B cell (primary cell): ENCODE results near the gene CYP17A1. TPM values are rescaled to one million over a fixed set of nuclear protein-coding genes. Genes with fewer than 3 reads are reported as not detected.
A peak's percentile ranks its signal among the peaks of the same experiment; 100 is the strongest.

Source experiments
- ATAC-seq: fragments of 200-7000 bp; cut with Tn5 transposase; one replicate; pipeline ENCODE4 v1.10.0; 2021; ENCODE audit warnings: low read depth, mild to moderate bottlenecking, moderate number of reproducible peaks, moderate library complexity
- CTCF ChIA-PET: fragments of 350-600 bp; sonication (Branson Sonifier 250); formaldehyde crosslinking; loops from one replicate; lab custom pipeline; 2021; ENCODE audit warnings: antibody characterized with exemption, inconsistent platforms; lab: Charles Lee
- POLR2A ChIA-PET: fragments of 350-600 bp; sonication (Branson Sonifier 250); formaldehyde crosslinking; loops from one replicate; lab custom pipeline; 2021; ENCODE audit warnings: antibody characterized with exemption; lab: Charles Lee
- DNase-seq: peaks from one replicate; pipeline ENCODE4 v3.0.0; 2013
- H2AFZ ChIP-seq: 2 replicates; pipeline ENCODE4 v1.6.1; 2012; ENCODE audit warnings: mild to moderate bottlenecking, low read depth, low read length; ENCODE audit not compliant: insufficient read depth, poor library complexity, severe bottlenecking
- H3K27ac ChIP-seq, 2 donors: 1 replicate in 1 of 2; 2 replicates in 1 of 2; pipeline ENCODE4 v1.5.1; 2012 to 2013; ENCODE audit warnings: low read length in 2 of 2, mild to moderate bottlenecking in 2 of 2, moderate library complexity in 1 of 2
- H3K27me3 ChIP-seq, 4 experiments: fragments of 200-600 bp in 1 of 4; sonication (generic) in 1 of 4; replicated peaks in 1 of 4; 1 replicate in 2 of 4; 2 replicates in 2 of 4; pipeline versions ENCODE4 v1.6.1 to v1.7.0; 2013 to 2016; ENCODE audit warnings: low read length in 3 of 4, mild to moderate bottlenecking in 2 of 4, mixed read lengths in 1 of 4, moderate library complexity in 1 of 4; ENCODE audit not compliant: insufficient read depth in 4 of 4, control insufficient read depth in 3 of 4; ENCODE audit errors: control extremely low read depth in 1 of 4
- H3K36me3 ChIP-seq, 2 experiments: replicated peaks in 1 of 2; 1 replicate in 1 of 2; 2 replicates in 1 of 2; pipeline versions ENCODE4 v1.6.1 to v1.7.1; 2013; ENCODE audit warnings: low read length in 1 of 2; ENCODE audit not compliant: insufficient read depth in 2 of 2, control insufficient read depth in 1 of 2; ENCODE audit errors: control extremely low read depth in 1 of 2, extremely low read depth in 1 of 2
- H3K4me1 ChIP-seq, 2 donors: fragments of 200-600 bp in 1 of 2; sonication (generic) in 1 of 2; 1 replicate in 1 of 2; 2 replicates in 1 of 2; pipeline versions ENCODE4 v1.5.1 to v1.6.1; 2013 to 2017; ENCODE audit warnings: low read length in 2 of 2; ENCODE audit not compliant: control insufficient read depth in 2 of 2, insufficient read depth in 2 of 2
- H3K4me2 ChIP-seq: replicated peaks from 2 replicates; pipeline ENCODE3; 2012; ENCODE audit warnings: mild to moderate bottlenecking, low read depth, low read length; ENCODE audit not compliant: poor library complexity, severe bottlenecking
- H3K4me3 ChIP-seq, 5 experiments: fragments of 200-600 bp in 1 of 5; sonication (generic) in 1 of 5; 1 replicate in 3 of 5; 2 replicates in 2 of 5; pipeline versions ENCODE4 v1.5.1 to v1.7.0; 2011 to 2016; ENCODE audit warnings: low read length in 4 of 5, mild to moderate bottlenecking in 4 of 5, low read depth in 2 of 5, control low read depth in 1 of 5, moderate library complexity in 1 of 5; ENCODE audit not compliant: insufficient read depth in 1 of 5; ENCODE audit errors: control extremely low read depth in 1 of 5, extremely low read depth in 1 of 5
- H3K79me2 ChIP-seq: fragments of 200-600 bp; sonication (generic); one replicate; pipeline ENCODE4 v1.6.0; 2016; ENCODE audit warnings: low read length; ENCODE audit not compliant: control insufficient read depth, insufficient read depth
- H3K9ac ChIP-seq: fragments of 200-600 bp; sonication (generic); 2 replicates; pipeline ENCODE4 v1.6.1; 2017; ENCODE audit warnings: mild to moderate bottlenecking, low read length, moderate library complexity
- H3K9me3 ChIP-seq, 3 donors: one replicate each; pipeline versions ENCODE4 v1.6.1 to v1.7.1; 2013; ENCODE audit warnings: low read length in 2 of 3; ENCODE audit not compliant: control insufficient read depth in 2 of 3, insufficient read depth in 1 of 3; ENCODE audit errors: control extremely low read depth in 1 of 3
- H4K20me1 ChIP-seq: 2 replicates; pipeline ENCODE4 v1.6.0; 2012; ENCODE audit warnings: mild to moderate bottlenecking, low read length; ENCODE audit not compliant: insufficient read depth, control insufficient read depth, poor library complexity, severe bottlenecking
- H3K27ac Mint-ChIP-seq: one replicate; pipeline ENCODE4 v1.8.0; 2021; ENCODE audit warnings: mixed read lengths
- H3K27me3 Mint-ChIP-seq: one replicate; pipeline ENCODE4 v1.8.0; 2021; ENCODE audit warnings: mixed read lengths
- H3K4me1 Mint-ChIP-seq: one replicate; pipeline ENCODE4 v1.8.0; 2021; ENCODE audit warnings: mixed read lengths
- H3K4me3 Mint-ChIP-seq: one replicate; pipeline ENCODE4 v1.8.0; 2021; ENCODE audit warnings: mixed read lengths
- H3K9me3 Mint-ChIP-seq: one replicate; pipeline ENCODE4 v1.8.0; 2022; ENCODE audit warnings: mixed read lengths; ENCODE audit not compliant: insufficient read depth
- EZH2 ChIP-seq: IDR thresholded peaks from 2 replicates; pipeline ENCODE4 v1.6.1; 2012; ENCODE audit warnings: borderline replicate concordance, low read depth, mild to moderate bottlenecking, moderate library complexity, low read length; ENCODE audit not compliant: insufficient read depth, poor library complexity, severe bottlenecking
- WGBS: methylation state at CpG from one replicate; pipeline ENCODE4 v1.1.5; 2013; ENCODE audit warnings: missing lambda C conversion rate; ENCODE audit not compliant: insufficient coverage; 5-methylcytosine and 5-hydroxymethylcytosine counted together
- intact Hi-C: fragments of 100-400 bp; cut with micrococcal nuclease; formaldehyde crosslinking; loops from one replicate; pipeline ENCODE4 v1.10.0; 2022
- polyA plus RNA-seq: library from polyadenylated mRNA; depleted of rRNA; stranded (reverse); fragments of >200 nt; gene quantifications from 2 replicates; pipeline ENCODE4 v1.2.3, GENCODE V29; 2012
- total RNA-seq, 2 donors: library from RNA; stranded (reverse); fragments of 120-200 nt in 1 of 2; gene quantifications; 1 replicate in 1 of 2; 2 replicates in 1 of 2; pipeline versions ENCODE4 v1.2.3 to v1.2.4, GENCODE V29; 2013 to 2022
- TF ChIP-seq, protein P1 (sequence below): fragments of 200-600 bp; IDR thresholded peaks from one replicate; pipeline ENCODE4 v1.8.0; 2022; ENCODE audit warnings: antibody characterized with exemption, mild to moderate bottlenecking

The CYP17A1 gene
- total and polyA plus RNA-seq, 2 donors (not counting 1 experiment from before 2014, with no cell fraction given) = not detected

DNA sequence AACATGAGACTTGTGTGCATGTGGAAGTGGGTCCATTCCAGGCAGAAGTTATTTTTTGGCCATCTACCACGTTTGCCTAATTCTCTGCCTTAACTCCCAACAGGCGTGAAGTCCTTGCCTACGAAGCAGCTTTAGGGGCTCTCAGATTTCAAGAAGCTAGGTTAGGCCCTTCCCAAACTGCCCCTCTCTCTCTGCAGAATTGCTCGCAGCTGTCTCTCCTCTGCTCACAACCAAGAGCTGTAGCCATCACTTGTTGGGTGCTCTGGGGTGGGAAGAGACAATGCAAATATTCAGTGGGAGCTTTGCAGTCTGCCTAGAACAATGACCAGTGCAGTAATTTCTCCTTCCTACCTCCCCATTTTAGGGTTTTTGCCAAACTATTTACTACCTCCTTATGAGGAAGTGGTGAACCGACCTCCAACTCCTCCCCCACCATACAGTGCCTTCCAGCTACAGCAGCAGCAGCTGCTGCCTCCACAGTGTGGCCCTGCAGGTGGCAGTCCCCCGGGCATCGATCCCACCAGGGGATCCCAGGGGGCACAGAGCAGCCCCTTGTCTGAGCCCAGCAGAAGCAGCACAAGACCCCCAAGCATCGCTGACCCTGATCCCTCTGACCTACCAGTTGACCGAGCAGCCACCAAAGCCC is 24.9 kb downstream of the CYP17A1 start:
- ChIA-PET CTCF (interaction anchor here (1.1 to 1.5 kb wide), 2 partner anchors 9 to 24 kb away, joined by 3 read pairs; no protein-coding TSS in a partner anchor), POLR2A (interaction anchor here (0.7 kb wide), 1 partner anchor 68 kb away, joined by 3 read pairs; no protein-coding TSS in a partner anchor)
- H3K36me3 ChIP-seq = peaks cover 0 to 64% of the 10 kb centered on the region in 2 experiments
- H3K9ac ChIP-seq = no peak overlapping the region
- intact Hi-C loops = no loop called here
- peak overlapping the region; percentile 36 for H3K4me2 ChIP-seq
- WGBS = 25% methylated on average over 6 of the region's 9 CpGs
- no peak overlapping the region for H3K4me3 ChIP-seq
- no peaks in the 10 kb centered on the region for H4K20me1 ChIP-seq
- H3K4me1 ChIP-seq = peaks cover 9 to 23% of the 10 kb centered on the region in 2 donors
- peak; percentile 27 for DNase-seq
- no peak overlapping the region for H2AFZ ChIP-seq
- Mint-ChIP-seq H3K27ac (peak overlapping the region; percentile 89), H3K9me3 (no peaks in the 10 kb centered on the region), H3K4me3 (peak overlapping the region; percentile 57), H3K4me1 (peaks cover 34% of the 10 kb centered on the region), H3K27me3 (no peaks in the 10 kb centered on the region)
- peaks cover 6% of the 10 kb centered on the region for H3K79me2 ChIP-seq
- peak overlapping the region in 1 of 2 donors; percentile 63 for H3K27ac ChIP-seq
- no peak for TF ChIP-seq EZH2
- TF ChIP-seq, protein P1, sequence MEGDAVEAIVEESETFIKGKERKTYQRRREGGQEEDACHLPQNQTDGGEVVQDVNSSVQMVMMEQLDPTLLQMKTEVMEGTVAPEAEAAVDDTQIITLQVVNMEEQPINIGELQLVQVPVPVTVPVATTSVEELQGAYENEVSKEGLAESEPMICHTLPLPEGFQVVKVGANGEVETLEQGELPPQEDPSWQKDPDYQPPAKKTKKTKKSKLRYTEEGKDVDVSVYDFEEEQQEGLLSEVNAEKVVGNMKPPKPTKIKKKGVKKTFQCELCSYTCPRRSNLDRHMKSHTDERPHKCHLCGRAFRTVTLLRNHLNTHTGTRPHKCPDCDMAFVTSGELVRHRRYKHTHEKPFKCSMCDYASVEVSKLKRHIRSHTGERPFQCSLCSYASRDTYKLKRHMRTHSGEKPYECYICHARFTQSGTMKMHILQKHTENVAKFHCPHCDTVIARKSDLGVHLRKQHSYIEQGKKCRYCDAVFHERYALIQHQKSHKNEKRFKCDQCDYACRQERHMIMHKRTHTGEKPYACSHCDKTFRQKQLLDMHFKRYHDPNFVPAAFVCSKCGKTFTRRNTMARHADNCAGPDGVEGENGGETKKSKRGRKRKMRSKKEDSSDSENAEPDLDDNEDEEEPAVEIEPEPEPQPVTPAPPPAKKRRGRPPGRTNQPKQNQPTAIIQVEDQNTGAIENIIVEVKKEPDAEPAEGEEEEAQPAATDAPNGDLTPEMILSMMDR = no peak
- ATAC-seq = peak; percentile 56
- no peaks in the 10 kb centered on the region for H3K9me3 ChIP-seq
- H3K27me3 ChIP-seq = no peaks in the 10 kb centered on the region

DNA sequence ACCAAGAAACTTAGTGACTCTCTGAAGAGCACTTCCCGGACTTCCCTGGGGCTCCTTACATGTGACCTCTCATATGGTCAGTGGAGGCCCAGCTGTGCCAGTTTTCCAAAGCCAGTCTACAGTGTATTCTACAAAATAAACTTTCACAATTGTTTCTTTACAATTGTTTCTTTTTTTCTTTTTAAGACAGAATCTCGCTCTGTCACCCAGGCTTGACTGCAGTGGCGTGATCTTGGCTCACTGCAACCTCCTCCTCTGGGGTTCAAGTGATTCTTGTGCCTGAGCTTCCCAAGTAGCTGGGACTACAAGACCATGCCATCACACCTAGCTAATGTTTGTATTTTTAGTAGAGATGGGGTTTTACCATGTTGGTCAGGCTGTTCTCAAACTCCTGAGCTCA is 25.9 kb downstream of the CYP17A1 start:
- H3K9me3 Mint-ChIP-seq = no peaks in the 10 kb centered on the region
- peaks cover 7% of the 10 kb centered on the region for H3K79me2 ChIP-seq
- ChIA-PET CTCF (interaction anchor here (1.1 kb wide), 1 partner anchor 8 kb away, joined by 3 read pairs; no protein-coding TSS in a partner anchor), POLR2A (no interaction called here)
- DNase-seq = no peak
- H3K27ac ChIP-seq = no peak overlapping the region
- no peak for TF ChIP-seq EZH2
- no peak for ATAC-seq
- H3K9me3 ChIP-seq = no peaks in the 10 kb centered on the region
- no peaks in the 10 kb centered on the region for H4K20me1 ChIP-seq
- no peak overlapping the region for H3K4me2 ChIP-seq
- no peak overlapping the region for H3K4me3 Mint-ChIP-seq
- H3K36me3 ChIP-seq = peaks cover 0 to 67% of the 10 kb centered on the region in 2 experiments
- no peaks in the 10 kb centered on the region for H3K27me3 Mint-ChIP-seq
- no peak overlapping the region for H2AFZ ChIP-seq
- intact Hi-C loops = no loop called here
- no peak overlapping the region for H3K4me3 ChIP-seq
- no peak overlapping the region for H3K27ac Mint-ChIP-seq
- H3K9ac ChIP-seq = no peak overlapping the region
- H3K27me3 ChIP-seq = no peaks in the 10 kb centered on the region
- peaks cover 34% of the 10 kb centered on the region for H3K4me1 Mint-ChIP-seq
- H3K4me1 ChIP-seq = peaks cover 9 to 23% of the 10 kb centered on the region in 2 donors
- WGBS = 86% methylated on average over 1 of the region's 3 CpGs
